ENCODE data around the gene EIF4E1B. TPM values are rescaled to one million over a fixed set of nuclear protein-coding genes. Genes with fewer than 3 reads are reported as not detected.

EIF4E1B gene
- total RNA-seq (ENCODE audit: low replicate concordance) = 0.06 and 0.68 TPM in 2 replicates

DNA sequence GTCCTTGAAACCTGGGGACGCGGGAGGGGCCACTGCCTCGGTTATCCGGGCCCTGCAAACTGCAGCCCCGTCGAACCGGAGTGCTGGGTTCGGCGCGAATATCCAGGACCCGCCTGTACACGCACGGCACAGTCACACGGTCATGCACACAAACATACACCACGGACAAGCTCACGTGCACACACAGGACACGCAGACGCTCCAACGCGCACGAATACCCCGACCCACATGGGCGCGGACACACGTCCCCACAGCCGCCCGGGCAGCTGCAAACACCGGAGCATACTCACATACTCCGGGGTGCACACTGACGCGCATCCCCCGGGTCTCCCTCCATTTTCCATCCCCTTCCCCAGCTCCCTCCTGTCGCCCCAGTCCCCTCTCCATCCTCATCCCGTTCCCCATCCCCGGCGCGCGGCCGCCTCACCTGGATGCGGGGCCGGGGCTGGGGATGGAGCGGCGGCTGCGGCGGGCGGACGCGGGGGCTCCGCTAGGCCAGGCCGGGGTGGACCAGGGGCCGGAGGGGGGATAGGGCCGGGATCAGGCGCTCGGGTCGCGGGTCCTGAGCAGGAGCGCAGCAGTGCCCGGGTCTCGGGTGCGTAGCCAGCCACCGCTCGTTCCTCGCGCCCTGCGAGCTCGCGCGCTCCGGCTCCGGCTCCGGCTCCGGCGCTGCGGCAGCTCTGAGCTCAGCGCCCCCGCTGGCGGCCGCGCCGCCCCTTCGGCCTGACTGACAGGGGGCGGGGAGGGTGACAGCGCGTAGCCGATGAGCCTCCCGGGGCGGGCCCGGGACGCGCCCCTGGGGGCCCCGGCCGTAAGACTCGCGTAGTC lies at the start of gene EIF4E1B, which contains the start of gene SNCB:
EIF4E1B (plus strand) TSS at position 823 of the 828 bp plus-strand sequence. CDS start 12,113 bp downstream, outside the sequence.
SNCB (minus strand) TSS at position 682 of the 828 bp plus-strand sequence. CDS start 880 bp downstream, outside the sequence.
- H3K36me3 ChIP-seq = no peaks in the 10 kb centered on the region
- no peak within 1 kb of the TSS for H3K9ac ChIP-seq
- Mint-ChIP-seq H3K27me3 (ENCODE audit: insufficient read depth, low read depth) (peaks cover 72% of the 10 kb centered on the region), H3K27ac (peak within 1 kb of the TSS; percentile 27), H3K4me3 (peak within 1 kb of the TSS; percentile 76), H3K36me3 (no peaks in the 10 kb centered on the region), H3K9me3 (peaks cover 2% of the 10 kb centered on the region), H3K4me1 (peaks cover 36% of the 10 kb centered on the region)
- peak; percentile 87 for DNase-seq (ENCODE audit: low spot score)
- peaks cover 24% of the 10 kb centered on the region for H3F3A ChIP-seq (ENCODE audit: low read depth)
- no peaks in the 10 kb centered on the region for H3K9me3 ChIP-seq (ENCODE audit: low read depth)
- TF ChIP-seq EZH2phosphoT487 (IDR thresholded peaks at IDR 0.05) = peak; percentile 92
- peak; percentile 16 for TF ChIP-seq CTCF (IDR thresholded peaks at IDR 0.05)
- peak; percentile 98 for TF ChIP-seq EZH2 (IDR thresholded peaks at IDR 0.05)
- H3K4me2 ChIP-seq = peak within 1 kb of the TSS; percentile 84
- H3K27me3 ChIP-seq = peaks cover 91% of the 10 kb centered on the region
- H4K20me1 ChIP-seq (ENCODE audit: low read depth) = peaks cover 23% of the 10 kb centered on the region
- peak within 1 kb of the TSS; percentile 54 for H3K4me3 ChIP-seq
- H3K79me2 ChIP-seq (ENCODE audit: low read depth) = no peaks in the 10 kb centered on the region
- H3K4me1 ChIP-seq = peaks cover 24% of the 10 kb centered on the region
- H2AFZ ChIP-seq (replicated peaks) = peak within 1 kb of the TSS; percentile 27
- H3K27ac ChIP-seq = no peak within 1 kb of the TSS

- H3K9me3 ChIP-seq (ENCODE audit: low read depth) = peaks cover 6% of the 10 kb centered on the region
- H3F3A ChIP-seq (ENCODE audit: low read depth) = no peaks in the 10 kb centered on the region
- no peak overlapping the region for H3K9ac ChIP-seq
- no peak for DNase-seq (ENCODE audit: low spot score)
- H3K4me3 Mint-ChIP-seq = no peak overlapping the region
- peaks cover 6% of the 10 kb centered on the region for H3K9me3 Mint-ChIP-seq
- H3K79me2 ChIP-seq (ENCODE audit: low read depth) = no peaks in the 10 kb centered on the region
- no peak overlapping the region for H3K4me2 ChIP-seq
- TF ChIP-seq EZH2phosphoT487 (IDR thresholded peaks at IDR 0.05) (no peak), CTCF (IDR thresholded peaks at IDR 0.05) (no peak), EZH2 (IDR thresholded peaks at IDR 0.05) (no peak)
- no peak overlapping the region for H3K27ac Mint-ChIP-seq
- H3K4me1 Mint-ChIP-seq = peaks cover 6% of the 10 kb centered on the region
- no peak overlapping the region for H3K4me3 ChIP-seq
- H2AFZ ChIP-seq (replicated peaks) = no peak overlapping the region
- peaks cover 12% of the 10 kb centered on the region for H3K27me3 Mint-ChIP-seq (ENCODE audit: insufficient read depth, low read depth)
- no peaks in the 10 kb centered on the region for H3K36me3 Mint-ChIP-seq
- H3K27me3 ChIP-seq = peaks cover 8% of the 10 kb centered on the region
- no peaks in the 10 kb centered on the region for H4K20me1 ChIP-seq (ENCODE audit: low read depth)
- no peaks in the 10 kb centered on the region for H3K36me3 ChIP-seq
- no peaks in the 10 kb centered on the region for H3K4me1 ChIP-seq
- H3K27ac ChIP-seq = no peak overlapping the region
These were observed 49.1 kb upstream of the EIF4E1B start for GRCh38 chr5:176581361-176581760.

GRCh38 chr5:176583076-176583475 lies 47.4 kb upstream of the EIF4E1B start:
- no peak for DNase-seq (ENCODE audit: low spot score)
- no peaks in the 10 kb centered on the region for H4K20me1 ChIP-seq (ENCODE audit: low read depth)
- H3K4me3 Mint-ChIP-seq = no peak overlapping the region
- H3K27ac Mint-ChIP-seq = no peak overlapping the region
- no peak overlapping the region for H3K27ac ChIP-seq
- peaks cover 12% of the 10 kb centered on the region for H3K27me3 Mint-ChIP-seq (ENCODE audit: insufficient read depth, low read depth)
- H3K9ac ChIP-seq = no peak overlapping the region
- no peaks in the 10 kb centered on the region for H3K36me3 Mint-ChIP-seq
- H3K4me1 Mint-ChIP-seq = no peaks in the 10 kb centered on the region
- no peak for TF ChIP-seq EZH2phosphoT487 (IDR thresholded peaks at IDR 0.05)
- TF ChIP-seq CTCF (IDR thresholded peaks at IDR 0.05) = no peak
- TF ChIP-seq EZH2 (IDR thresholded peaks at IDR 0.05) = no peak
- no peak overlapping the region for H2AFZ ChIP-seq (replicated peaks)
- H3K4me1 ChIP-seq = no peaks in the 10 kb centered on the region
- peaks cover 6% of the 10 kb centered on the region for H3K9me3 ChIP-seq (ENCODE audit: low read depth)
- no peaks in the 10 kb centered on the region for H3K79me2 ChIP-seq (ENCODE audit: low read depth)
- H3K4me3 ChIP-seq = no peak overlapping the region
- no peak overlapping the region for H3K4me2 ChIP-seq
- H3K27me3 ChIP-seq = peaks cover 8% of the 10 kb centered on the region
- H3K36me3 ChIP-seq = no peaks in the 10 kb centered on the region
- no peaks in the 10 kb centered on the region for H3F3A ChIP-seq (ENCODE audit: low read depth)
- H3K9me3 Mint-ChIP-seq = peaks cover 6% of the 10 kb centered on the region

Data from neural progenitor cell (in vitro differentiated cells).